Measurements from ENCODE around the gene TSLP. TPM values are rescaled to one million over a fixed set of nuclear protein-coding genes. Genes with fewer than 3 reads are reported as not detected.

TSLP gene
- total and polyA plus RNA-seq, 9 of the 15 experiments (the other 6 are each of a cell fraction or from before 2014, with no cell fraction given): 0.09 to 2.8 (median 1.2) TPM

GRCh38 chr5:111092062-111092853 lies 20.7 kb downstream of the TSLP start, which contains the start of gene WDR36 (continued):
- TF ChIP-seq ZBTB34 (CRISPR knock-in tag; IDR thresholded peaks at IDR 0.05): no peak
- no peak for TF ChIP-seq KHSRP (IDR thresholded peaks at IDR 0.05)
- TF ChIP-seq ZSCAN29 (IDR thresholded peaks at IDR 0.05): no peak
- no peak for TF ChIP-seq SREBF2 (CRISPR knock-in tag; IDR thresholded peaks at IDR 0.05)
- peak; percentile 97 for TF ChIP-seq LCOR (CRISPR knock-in tag; IDR thresholded peaks at IDR 0.05)
- TF ChIP-seq ARID2 (IDR thresholded peaks at IDR 0.05): no peak
- peak; percentile 47; the same call in 1 of the 2 replicates for TF ChIP-seq RFX1 (IDR thresholded peaks at IDR 0.05)
- TF ChIP-seq MBD1 (CRISPR knock-in tag; IDR thresholded peaks at IDR 0.05): no peak
- TF ChIP-seq NBN (IDR thresholded peaks at IDR 0.05; ENCODE audit: low read depth): peak; percentile 75
- no peak for TF ChIP-seq MCM5 (IDR thresholded peaks at IDR 0.05; ENCODE audit: low read depth)
- peak; percentile 29; the same call in 1 of the 2 replicates for TF ChIP-seq ZNF79 (CRISPR knock-in tag; IDR thresholded peaks at IDR 0.05; ENCODE audit: low read depth)
- TF ChIP-seq HINFP (tag; conservative IDR thresholded peaks at IDR 0.05; ENCODE audit: low read depth): no peak
- TF ChIP-seq MEIS2 (IDR thresholded peaks at IDR 0.05; ENCODE audit: partially characterized antibody): no peak
- TF ChIP-seq TAF15 (IDR thresholded peaks at IDR 0.05; ENCODE audit: low read depth, low read length): no peak
- TF ChIP-seq SAFB (IDR thresholded peaks at IDR 0.05; ENCODE audit: borderline replicate concordance, low read depth, low read length): 0 out of 2 replicates have a peak, but pooled peaks have one; percentile 31
- TF ChIP-seq SP1 (CRISPR knock-in tag; IDR thresholded peaks at IDR 0.05): peak; percentile 76
- peak; percentile 75 for TF ChIP-seq ZKSCAN1 (IDR thresholded peaks at IDR 0.05; ENCODE audit: low read depth, low read length)
- no peak for TF ChIP-seq ZSCAN32 (CRISPR knock-in tag; IDR thresholded peaks at IDR 0.05)
- TF ChIP-seq NCOA4 (IDR thresholded peaks at IDR 0.05; ENCODE audit: partially characterized antibody): no peak
- TF ChIP-seq PBX2 (CRISPR knock-in tag; IDR thresholded peaks at IDR 0.05; ENCODE audit: low read depth): no peak
- no peak for TF ChIP-seq PBX2 (tag; conservative IDR thresholded peaks at IDR 0.05; ENCODE audit: low read depth)
- TF ChIP-seq RBM14 (IDR thresholded peaks at IDR 0.05; ENCODE audit: borderline replicate concordance, insufficient read depth, low read depth, low read length): no peak
- no peak; the same call in 1 of the 2 replicates for TF ChIP-seq NFE2 (IDR thresholded peaks at IDR 0.05; ENCODE audit: low read depth)
